Stimulated activated CD8-positive, alpha-beta memory T cell treated with anti-CD3 and anti-CD28 coated beads, Interleukin-4, amount 100 ng/mL, for 24 hours (primary cell): Measurements from ENCODE around the gene GRIN3A.
A peak's percentile ranks its signal among the peaks of the same experiment; 100 is the strongest.
"Not testable (repeated sequence)": the region's sequence is repeated elsewhere in the genome, so short reads cannot be mapped to it uniquely, and the experiment has no call there.

Source experiments
- DNase-seq: peaks from one replicate; pipeline ENCODE4 v3.0.0-alpha.2; 2020; ENCODE audit warnings: low read depth

Gene GRIN3A

GRCh38 chr9:101738566-101739183 lies at the start of gene GRIN3A:
TSS of gene GRIN3A (minus strand) at chr9:101738647. CDS start at chr9:101737979, 668 bp downstream.
- DNase-seq = no peak

DNA sequence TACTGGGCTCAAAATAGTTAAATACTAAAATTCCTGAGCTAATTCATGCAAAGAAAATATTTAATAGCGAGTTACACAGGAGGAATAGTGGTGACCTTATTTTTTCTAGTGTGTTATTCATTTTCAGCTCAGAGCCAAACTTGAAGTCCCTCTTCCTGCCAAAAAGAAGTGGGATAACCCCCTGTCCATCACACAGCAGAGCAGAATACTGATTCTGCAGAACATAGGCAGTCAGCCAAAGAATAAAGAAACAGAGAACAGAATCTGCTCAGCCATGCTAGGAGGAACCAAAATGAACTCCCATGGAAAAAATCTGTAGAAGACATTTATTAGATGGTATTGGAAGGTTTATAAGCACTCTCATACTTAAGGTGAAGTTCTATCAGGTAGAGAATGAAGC lies 49.4 kb upstream of the GRIN3A start:
- no peak for DNase-seq

- DNase-seq = no peak
Observed at GRCh38 chr9:101778332-101778731, 39.9 kb upstream of the GRIN3A start.

- DNase-seq = no peak
Observed at GRCh38 chr9:101764472-101764871, 26.0 kb upstream of the GRIN3A start.

- no peak for DNase-seq
Observed at GRCh38 chr9:101758304-101758930, 20.0 kb upstream of the GRIN3A start.

DNA sequence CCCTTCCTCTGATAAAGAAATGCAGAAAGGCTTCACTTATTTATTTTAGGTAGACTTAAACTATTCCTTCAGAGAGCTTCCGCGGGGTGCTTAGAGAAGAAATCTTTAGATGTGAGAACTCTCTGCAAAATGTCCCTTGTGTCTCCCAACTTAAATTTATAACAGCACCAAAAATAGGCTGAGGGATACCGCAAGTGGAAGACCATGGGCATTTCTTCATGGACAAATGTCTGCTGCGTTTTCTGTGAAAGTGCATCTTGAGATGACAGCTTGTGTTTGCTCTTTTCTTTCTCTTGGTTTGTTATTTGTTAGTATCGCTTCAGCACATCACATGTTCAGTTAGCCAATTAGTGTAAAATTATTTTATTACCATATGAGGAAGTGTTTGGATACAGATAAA lies 15.3 kb upstream of the GRIN3A start:
- DNase-seq = no peak

GRCh38 chr9:101751895-101752294 lies 13.4 kb upstream of the GRIN3A start:
- no peak for DNase-seq

DNA sequence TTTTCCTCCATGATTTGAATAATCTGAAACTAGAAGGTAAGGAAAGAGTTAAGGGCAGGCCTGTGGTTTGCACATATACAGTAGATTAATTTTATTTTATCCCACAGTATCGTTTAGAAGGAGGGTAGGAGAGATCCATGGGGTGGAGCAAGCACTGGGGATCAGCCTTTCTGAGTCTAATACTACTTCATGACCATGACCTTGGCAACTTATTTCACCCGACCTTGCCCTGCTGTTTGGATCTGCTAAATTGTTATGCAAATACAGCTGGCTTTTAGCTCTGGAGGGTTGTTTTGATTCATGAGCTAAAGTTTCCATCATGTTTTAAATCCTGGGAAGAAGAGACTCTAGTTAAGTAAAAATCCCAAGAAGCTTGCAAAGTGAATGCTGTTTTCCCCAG lies 864 bp upstream of the GRIN3A start:
- no peak for DNase-seq

DNA sequence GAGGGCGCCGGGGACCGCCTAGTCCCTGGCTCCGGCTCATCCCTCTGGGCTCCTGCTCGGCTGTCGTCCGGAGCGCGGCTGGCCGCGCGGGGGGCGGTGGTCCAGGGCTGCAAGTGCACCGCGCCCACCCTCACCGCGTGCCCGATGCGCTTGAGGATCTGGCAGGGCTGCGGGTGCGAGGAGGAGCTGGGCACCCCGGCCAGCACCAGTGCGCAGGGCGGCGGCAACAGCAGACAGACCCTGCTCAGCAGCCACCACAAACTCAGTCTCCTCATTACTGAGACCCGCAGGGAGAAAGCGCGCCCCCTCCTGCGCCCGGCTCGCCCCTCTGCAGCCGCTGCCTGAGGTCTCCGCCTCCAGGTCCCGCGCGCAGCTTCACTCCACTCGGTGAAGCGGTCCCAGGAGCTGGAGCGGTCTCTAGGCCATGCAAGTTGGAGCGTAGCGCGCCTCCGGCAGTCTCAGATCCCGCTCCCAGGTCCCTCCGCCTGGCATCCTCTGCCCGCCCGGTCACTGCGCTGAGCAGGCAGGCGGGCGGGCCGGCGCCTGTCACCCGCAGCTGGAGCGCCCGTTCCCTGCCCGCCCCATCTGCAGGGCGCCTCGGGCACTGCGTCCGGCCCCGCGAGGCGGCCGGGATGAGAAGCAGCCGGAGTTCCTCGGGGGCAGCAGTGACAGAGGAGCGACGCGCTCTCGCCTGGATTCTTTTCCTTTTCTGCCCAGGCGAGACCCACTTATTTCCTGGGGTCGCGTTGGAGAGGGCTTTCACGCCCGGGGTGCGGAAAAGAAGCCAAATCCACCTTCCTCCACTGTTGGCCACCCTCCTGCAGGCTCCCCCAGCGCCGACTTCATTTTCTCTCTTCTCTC lies 512 bp downstream of the GRIN3A start:
- DNase-seq = no peak

GRCh38 chr9:101737165-101737704 lies 1.2 kb downstream of the GRIN3A start:
- no peak for DNase-seq

GRCh38 chr9:101736717-101737116 lies 1.7 kb downstream of the GRIN3A start:
- DNase-seq = no peak

DNA sequence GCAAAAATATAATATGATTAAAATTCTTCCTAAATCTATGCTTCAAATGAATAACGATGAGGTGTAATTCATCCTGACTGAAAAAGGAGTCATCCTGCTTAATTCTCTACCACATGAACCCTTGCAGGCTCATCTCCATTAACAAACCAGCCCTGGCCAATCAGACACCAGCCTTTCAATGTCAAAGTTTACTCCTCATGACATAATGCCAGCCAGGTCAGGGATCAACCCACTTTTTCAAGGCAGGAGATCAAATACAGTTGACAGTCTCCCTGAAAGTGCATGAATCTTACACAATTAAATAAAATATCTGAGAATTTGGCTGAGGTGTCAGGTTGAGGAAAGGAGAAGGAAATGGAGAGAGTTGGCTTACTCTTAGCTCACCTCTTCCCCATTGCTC lies 7.0 kb downstream of the GRIN3A start:
- no peak for DNase-seq

DNA sequence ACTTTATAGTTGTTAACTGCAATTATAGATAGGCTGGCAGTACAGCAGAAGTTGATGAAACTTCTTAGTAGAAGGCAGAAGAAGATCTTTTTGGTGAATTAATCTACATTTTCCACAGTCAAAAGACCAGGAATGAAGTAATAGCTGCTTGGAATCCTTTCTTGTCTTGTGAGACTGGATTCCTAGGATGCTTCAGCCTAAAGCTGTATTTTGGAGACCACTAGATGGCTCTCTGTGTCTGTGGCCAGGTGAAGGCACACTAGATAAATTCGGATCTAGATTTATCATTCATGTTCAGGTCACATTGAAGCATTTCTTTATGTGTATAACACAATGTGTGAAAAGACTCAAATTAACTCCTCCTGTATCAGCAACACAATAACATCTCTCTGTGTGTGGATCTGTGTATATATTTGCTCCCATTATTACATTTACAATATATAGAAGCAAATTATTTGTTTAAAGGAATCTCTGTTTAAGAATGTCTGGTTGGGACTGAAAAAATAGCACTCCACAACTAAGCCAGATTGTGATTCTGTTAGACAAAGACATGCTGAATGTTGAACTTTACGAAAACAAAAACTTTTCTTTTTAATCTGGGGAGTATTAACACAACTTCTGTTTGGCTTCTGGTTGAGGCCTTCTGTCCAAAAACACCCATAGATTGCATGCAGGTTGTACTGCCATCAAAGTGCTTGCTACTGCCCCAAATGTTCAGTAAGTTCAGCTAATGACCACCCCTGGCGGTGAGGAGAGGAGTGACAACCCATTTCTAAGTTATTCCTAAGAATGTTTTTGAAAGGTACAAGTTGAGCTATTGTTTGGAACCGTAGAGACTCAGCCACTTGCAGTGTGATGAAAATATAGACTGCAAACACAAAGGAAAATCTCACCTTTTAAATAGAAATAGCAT lies 10.6 kb downstream of the GRIN3A start:
- DNase-seq = no peak

DNA sequence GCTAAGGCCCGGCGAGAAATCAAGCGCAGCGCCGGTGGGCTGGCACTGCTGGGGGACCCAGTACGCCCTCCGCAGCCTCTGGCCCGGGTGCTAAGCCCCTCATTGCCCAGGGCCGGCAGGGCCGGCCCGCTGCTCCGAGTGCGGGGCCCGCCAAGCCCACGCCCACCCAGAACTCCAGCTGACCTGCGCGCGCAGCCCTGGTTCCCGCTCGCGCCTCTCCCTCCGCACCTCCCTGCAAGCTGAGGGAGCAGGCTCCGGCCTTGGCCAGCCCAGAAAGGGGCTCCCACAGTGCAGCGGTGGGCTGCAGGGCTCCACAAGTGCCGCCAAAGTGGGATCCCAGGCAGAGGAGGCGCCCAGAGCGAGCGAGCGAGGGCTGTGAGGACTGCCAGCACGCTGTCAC lies 14.2 kb downstream of the GRIN3A start:
- DNase-seq = not testable (repeated sequence)

DNA sequence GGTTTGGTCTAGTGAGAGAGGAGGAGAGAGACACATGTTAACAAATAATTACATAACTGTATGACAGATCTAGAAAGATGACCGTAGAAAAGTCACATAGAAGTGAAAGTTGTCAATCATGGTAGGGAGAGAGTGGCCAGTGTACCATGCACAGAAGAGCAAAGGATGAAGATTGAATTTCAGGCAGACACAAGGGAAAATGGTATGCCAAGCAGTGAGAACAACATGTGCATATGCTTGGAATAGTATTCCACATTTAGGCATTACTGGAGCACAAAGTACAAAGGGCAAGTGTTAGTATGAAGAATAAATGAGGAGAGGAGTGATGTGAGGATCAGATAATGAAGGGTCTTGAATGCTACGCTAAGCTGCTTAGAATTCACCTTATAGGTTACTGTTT lies 20.3 kb downstream of the GRIN3A start:
- DNase-seq = no peak

DNA sequence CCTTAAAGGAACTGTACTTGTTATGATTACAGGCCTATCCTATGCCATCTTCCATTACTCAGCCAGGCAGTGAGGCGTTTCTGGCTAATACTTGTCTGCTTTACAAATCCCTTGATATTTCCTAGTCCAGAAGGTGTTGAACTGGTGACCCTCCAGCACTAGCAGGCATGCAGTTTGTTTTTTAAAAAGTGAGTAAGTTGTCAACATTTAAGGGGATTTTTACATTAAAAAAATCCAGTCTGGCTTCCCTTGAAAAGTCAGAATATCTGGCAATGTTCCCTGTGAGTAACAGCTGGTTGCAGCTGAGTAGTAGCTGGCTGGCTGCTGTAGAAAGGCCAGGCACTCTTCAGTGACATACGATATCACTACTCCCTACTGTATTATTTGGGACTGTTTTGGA lies 21.8 kb downstream of the GRIN3A start:
- DNase-seq = no peak

DNA sequence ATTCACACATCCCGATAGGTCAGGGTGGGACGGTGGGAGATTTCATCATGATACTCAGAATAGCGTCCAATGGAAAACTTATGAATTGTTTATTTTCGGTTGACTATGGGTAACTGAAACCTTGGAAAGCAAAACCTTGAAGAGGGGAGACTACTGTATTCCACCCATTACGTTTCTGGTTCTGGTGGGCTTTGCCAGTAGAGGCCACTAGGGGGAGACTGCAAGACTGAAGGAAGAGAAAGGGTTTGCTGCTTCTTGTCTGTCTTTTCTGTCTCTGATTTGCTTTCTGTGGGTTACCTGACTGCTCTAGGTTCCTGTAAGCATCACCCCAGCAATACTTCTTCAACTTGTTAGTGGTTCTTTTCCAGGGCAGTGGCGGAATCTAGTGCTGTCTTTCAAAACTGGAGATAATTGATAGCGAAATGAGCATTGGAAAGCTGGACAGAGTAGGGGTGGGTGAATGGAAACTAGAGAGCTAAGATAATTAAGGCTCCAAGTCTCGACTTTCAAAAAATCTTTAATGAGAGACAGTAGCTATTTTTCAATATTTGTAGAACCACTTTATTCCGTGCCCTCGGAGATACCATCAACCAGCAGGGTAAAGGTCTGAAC lies 27.0 kb downstream of the GRIN3A start:
- DNase-seq = peak; percentile 8

GRCh38 chr9:101708855-101709254 lies 29.6 kb downstream of the GRIN3A start:
- DNase-seq = no peak

DNA sequence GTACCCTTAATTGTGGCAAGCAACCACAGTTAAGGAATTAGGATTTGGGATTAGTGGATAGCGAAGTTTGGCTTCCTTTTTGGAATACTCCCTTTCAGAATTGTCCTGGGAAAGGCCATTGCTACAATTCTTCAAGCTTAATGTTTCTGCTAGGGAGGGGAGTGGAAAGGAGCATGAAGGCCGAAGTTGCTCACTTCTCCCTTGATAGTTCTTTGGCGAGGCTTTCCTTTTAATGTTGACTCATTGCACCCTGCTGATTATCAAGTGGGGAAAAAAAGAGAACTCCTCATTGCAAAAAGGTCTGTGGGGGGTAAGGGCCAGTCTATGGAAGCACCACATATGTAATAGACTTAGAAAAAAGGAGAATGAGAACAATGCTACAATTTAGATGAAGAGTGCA lies 30.7 kb downstream of the GRIN3A start:
- DNase-seq = no peak

GRCh38 chr9:101706997-101707396 lies 31.4 kb downstream of the GRIN3A start:
- no peak for DNase-seq

GRCh38 chr9:101706261-101706798 lies 32.1 kb downstream of the GRIN3A start:
- DNase-seq = no peak
